IPS-18c (cell line): Measurements from ENCODE around the gene TBC1D9B.
"Not testable (repeated sequence)": the region's sequence is repeated elsewhere in the genome, so short reads cannot be mapped to it uniquely, and the experiment has no call there.

Experiments used
- H3K4me3 ChIP-seq: 2 replicates; pipeline ENCODE4 v1.7.0; 2013; ENCODE audit warnings: low read depth, mild to moderate bottlenecking, low read length, moderate library complexity; ENCODE audit not compliant: insufficient read depth
- H3K9me3 ChIP-seq: one replicate; pipeline ENCODE4 v1.6.1; 2013; ENCODE audit warnings: mild to moderate bottlenecking, low read length, moderate library complexity; ENCODE audit not compliant: control insufficient read depth, insufficient read depth

TBC1D9B gene

DNA sequence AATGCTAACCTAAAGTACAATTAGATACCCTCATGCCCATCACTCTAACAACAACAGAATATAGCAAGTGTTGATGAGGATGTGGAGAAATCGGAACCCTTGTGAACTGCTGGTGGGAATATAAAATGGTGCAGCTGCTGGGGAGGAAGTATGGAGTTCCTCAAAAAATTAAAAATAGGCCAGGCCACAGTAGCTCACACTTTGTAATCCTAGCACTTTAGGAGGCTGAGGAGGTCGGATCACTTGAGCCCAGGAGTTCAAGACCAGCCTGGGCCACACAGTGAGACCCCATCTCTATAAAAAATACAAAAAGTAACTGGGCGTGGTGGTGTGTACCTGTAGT, 31.1 kb downstream of the TBC1D9B start:
- no peak overlapping the region for H3K4me3 ChIP-seq
- H3K9me3 ChIP-seq = no peaks in the 10 kb centered on the region

DNA sequence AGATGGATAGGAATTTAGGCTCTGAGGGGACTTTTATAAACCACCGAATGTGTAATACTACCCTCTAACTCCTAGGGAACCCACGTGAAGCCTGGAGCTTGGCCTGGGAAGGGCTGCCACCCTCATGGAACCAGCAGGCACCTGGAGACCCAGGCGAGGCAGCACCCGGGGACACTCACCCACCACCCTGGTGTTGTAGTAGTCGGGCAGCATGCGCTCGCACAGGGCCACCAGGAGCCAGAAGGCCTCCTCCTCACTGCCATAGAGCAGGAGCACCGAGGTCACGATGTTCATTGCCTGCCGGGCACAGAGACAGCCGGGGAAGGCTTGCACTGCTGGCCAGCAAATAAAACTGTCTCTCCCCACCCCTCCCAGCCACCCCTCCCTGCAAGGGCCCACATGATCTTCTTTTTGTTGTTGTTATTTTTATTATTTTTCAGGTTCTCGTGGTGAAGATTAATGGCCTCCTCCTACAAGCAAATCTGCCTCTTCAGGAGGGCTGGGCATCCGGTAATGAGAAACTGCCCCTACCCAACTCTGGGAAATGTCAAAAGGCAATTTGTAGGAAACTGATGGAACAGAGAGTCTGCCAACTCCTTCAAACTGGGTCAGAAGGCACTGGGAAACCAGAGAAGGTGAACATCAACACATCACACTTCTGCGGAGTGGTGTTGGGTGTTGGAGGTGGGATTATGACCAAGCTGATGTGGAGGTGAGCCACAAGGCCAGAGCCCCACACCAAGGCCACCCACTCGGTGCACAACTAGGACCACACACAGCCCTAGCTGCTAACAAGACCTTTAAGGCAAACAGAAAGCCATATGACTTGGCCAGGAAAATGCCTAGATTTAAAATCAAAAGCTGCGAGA, 31.7 kb downstream of the TBC1D9B start:
- no peak overlapping the region for H3K4me3 ChIP-seq
- no peaks in the 10 kb centered on the region for H3K9me3 ChIP-seq

DNA sequence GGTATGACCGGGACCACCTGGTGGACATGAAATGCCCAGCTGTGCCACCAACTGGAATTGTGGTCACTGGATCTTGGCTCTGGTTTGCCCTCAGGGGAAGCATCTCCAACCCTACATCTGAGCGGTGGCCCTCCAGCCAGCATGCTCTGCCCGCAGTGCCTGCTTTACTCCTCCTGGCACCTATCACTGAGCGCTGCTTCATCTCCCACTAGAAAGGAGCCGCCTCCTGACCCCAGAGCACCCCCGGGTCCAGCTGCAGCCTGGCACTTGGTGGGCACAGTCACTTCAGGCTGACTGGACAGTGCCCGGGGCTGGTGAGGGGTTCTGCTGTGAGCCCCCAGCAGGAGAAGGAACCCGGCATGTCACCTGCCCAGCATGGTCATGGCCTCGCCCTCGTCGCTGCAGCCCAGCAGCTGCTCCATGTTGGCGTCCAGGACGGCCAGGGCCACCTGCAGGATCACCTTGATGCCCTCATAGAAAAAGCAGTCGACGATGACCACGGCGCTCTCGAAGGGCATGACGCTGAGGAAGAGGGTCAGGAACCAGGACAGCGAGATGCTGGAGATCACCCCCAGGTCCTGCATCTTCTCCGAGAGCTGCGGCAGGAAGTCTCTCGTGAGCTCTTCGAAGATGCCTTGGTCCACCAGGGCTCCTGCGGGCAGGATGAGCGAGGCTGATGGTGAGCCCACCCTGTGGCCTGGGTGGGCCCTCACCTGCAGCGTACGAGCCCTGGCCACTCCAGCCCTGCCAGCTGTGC, 33.0 kb downstream of the TBC1D9B start:
- Histone ChIP-seq H3K9me3 (no peaks in the 10 kb centered on the region), H3K4me3 (no peak overlapping the region)

DNA sequence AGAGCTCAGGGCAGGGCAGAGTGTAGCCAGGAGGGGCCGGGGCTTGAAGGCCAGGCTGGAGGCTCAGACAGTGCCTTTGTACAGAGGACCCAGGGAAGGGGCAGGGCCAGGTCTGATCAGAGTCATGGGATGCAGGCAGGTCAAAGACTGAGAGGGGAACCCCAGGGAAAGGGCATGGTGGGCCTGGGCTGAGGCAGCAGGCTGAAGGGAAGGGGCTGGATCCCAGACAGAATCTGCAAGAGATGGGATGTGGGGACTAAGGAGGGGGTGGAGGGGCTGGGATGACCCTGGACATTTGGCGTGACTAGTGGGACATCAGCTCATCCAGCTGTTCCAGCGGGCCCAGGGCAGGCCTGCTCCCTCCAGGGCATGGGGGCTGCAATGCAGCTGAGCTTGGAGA, 33.6 kb downstream of the TBC1D9B start:
- no peak overlapping the region for H3K4me3 ChIP-seq
- no peaks in the 10 kb centered on the region for H3K9me3 ChIP-seq

DNA sequence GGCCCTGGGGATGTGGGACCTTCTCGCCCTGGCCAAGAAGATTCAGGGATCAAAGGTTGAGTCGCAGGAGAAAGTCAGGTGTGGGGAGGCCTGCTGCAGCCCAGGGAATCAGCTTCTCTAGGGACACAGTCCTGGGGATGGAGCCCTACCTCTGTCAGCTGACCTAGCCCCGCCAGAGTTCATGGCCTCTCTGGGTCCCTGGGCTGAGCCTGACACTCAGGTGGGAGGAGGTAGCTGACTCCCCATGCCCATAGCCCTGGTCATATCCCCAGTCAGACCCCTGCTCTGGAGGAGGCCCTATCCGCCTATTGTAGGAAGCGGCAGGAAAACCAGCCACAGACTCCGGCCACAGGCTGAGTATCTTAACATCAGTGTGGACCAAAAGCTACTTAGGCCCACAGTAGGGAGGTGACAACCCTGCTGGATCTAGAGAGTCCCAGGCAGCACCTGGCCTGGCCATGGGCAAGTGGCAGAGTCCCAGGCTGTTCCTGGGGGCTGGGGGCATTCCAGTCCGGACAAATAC, 34.0 kb downstream of the TBC1D9B start:
- no peaks in the 10 kb centered on the region for H3K9me3 ChIP-seq
- no peak overlapping the region for H3K4me3 ChIP-seq

DNA sequence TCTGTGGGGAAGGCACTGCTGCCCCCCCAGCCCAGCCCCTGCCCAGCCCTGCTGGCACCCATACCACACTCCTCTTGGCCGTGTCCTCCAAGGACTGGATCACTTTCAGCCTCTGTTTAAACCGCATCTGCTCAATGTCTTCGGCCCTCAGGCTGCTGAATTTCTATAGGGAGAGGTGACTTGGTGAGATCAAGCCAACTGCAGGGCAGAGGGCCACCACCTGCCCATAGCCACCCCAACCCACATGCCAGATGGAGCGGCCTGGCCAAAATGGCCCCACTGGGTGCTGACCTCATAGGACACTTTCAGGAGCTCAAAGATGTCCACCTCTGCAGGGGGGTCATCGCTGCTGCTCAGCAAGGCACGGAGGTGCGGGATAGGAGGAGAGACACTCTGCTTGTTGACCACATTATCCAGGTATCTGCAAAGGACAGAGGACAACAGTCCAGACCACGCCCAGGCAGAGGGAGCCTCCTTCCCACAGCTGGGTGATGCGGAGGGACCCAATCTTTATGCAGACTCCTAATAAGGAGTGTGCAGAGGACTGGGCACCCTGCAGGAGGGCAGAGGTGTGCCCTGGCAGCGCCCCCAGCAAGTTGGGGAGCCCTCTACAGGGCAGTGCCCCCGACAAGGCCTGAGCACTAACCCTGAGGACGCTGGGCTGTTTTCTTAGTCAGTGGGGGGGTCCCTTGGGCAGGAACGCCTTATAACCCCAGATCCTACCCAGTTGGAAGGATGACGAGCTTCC, 34.7 kb downstream of the TBC1D9B start:
- H3K4me3 ChIP-seq = no peak overlapping the region
- no peaks in the 10 kb centered on the region for H3K9me3 ChIP-seq

DNA sequence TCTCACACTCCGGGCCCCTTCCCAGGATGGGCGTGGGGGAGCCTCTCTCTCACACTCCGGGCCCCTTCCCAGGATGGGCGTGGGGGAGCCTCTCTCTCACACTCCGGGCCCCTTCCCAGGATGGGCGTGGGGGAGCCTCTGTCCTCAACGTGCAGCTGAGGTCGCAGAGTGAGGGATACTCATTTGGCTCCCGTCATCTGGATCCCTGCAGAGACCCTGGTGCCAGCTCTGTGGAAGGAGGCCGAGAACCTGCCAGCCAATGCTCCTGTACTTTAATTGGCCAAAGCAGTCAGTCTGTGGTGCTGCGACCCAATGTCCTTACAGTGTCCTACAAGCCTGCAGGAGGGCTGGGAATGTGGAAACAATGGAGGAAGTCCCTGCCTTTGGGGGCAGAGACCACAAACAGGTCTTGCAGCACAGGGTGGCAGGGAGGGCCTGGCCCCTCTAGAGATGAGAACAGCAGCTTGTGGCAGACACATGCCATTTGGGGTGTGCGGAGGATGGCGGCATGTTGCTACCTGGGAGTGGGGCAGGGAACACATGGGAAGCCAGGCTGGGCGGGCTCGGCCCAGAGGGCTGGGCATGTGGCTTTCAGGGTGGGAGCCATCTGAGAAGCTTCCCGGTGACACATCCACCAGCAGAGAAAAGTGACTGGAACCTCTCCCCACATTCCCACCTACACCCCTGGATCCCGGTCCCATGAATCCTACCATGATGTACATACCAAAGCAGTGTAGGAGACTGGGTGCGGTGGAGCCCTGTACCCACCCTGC, 35.5 kb downstream of the TBC1D9B start:
- no peaks in the 10 kb centered on the region for H3K9me3 ChIP-seq
- H3K4me3 ChIP-seq = no peak overlapping the region

DNA sequence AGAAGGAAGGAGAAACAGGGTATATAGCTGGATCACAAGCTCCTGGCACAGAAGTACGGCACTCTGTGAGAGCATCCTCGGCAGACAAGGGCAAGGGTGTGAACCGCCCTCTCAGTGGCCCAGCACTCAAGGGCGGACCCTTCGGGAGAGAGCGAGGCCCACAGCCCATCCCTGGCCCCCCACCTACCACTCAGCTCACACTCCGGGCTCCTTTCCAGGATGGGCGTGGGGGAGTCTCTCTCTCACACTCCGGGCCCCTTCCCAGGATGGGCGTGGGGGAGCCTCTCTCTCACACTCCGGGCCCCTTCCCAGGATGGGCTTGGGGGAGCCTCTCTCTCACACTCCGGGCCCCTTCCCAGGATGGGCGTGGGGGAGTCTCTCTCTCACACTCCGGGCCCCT, 36.2 kb downstream of the TBC1D9B start:
- not testable (repeated sequence) for H3K9me3 ChIP-seq, H3K4me3 ChIP-seq

DNA sequence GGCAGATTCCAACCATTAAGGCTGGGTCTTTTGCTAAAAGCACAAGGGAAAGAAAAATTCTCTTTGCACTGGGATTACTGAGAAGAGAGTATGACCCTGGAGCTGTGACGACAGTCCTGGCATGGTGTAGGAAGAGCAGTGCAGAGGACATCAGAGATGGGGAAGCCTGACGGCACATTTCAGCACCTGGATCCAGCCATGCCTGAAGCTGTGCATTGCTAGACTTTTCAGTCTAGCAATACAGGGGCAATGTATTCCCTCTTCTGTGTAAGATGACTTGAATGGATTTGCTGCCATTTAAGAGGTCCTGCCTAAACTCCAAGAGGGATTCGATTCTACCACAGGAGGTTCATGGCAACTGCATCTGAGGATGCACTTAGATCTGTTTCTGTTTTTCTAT, 36.7 kb downstream of the TBC1D9B start:
- no peaks in the 10 kb centered on the region for H3K9me3 ChIP-seq
- H3K4me3 ChIP-seq = no peak overlapping the region

DNA sequence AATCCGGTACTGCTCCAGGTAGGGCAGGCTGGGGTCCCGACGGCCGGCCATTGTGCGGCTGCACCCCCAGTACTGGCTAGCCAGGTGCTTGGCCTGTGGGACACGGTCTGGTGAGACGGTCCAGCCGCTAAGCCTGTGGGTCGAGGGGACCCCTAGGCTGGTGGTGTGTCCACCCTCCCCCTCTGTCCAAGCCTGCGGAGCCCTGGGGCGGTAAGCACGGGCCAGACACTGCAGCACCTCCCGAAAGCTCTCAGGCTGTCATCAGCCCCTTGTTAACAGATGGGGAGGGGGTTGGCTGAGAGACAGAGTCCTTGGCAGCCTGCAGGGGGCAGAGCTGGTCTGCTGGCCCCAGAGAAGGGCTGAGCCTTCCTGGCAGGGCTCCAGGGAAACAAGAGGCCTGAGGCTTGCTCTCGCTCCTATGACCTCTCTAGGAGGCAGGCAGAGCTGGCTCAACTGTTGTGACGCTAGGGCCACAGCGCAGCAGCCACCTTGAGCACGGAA, 37.2 kb downstream of the TBC1D9B start:
- Histone ChIP-seq H3K9me3 (no peaks in the 10 kb centered on the region), H3K4me3 (no peak overlapping the region)

DNA sequence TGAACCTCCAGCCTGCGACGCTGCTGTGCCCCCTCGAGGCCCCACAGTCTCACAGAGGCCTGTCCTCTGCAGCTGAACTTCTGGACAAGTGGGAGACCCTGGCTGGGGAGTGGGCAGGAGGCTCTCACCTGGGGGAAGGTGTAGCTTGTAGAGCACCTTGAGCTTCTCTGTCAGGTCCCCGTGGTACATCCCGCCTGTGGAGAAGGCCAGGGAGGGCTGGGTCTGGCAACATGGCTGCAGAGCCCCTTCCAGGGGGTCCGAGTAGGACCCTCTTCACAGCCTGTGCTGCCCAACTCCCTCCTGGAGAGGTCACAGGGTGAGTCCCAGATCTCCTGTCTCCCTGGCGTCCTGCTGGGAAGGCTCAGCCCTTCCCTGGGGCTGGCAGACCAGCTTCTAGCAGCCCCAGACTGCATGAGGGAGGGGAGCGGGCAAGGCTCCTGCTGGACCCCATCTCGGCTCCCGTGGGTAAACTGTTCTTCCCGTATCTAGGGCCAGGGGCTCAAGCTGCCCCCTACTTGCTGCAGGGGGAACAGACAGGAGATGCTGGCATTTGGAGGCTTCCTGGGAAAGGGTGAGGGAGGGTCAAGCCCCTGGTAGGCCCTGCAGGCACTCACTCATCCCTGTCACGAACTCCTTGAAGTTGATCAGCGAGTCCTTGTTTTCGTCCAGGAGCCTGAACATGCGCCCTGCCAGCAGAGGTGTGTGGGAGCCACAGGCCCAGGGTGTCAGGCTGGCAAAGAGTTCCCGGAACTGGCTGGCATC, 37.9 kb downstream of the TBC1D9B start:
- Histone ChIP-seq H3K4me3 (no peak overlapping the region), H3K9me3 (no peaks in the 10 kb centered on the region)

DNA sequence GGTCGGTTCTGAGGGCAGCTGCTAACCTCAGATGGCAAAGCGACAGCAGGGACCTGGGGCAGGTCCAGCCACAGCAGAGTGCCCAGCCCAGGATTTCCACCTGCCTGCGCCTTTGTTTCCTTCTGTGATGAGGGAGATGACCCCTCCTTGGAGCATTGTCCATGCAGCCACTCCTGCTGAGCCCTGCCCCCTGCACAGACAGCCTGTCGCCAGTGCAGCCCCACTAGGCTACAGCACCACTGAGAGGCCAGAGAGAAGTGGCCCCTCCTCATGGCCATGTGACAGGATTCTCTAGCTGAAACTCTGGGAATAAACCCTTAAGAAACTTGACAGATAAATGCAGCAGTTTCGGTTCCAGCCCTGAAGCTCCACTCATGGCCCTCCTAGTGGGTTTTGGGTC, 38.6 kb downstream of the TBC1D9B start:
- Histone ChIP-seq H3K4me3 (no peak overlapping the region), H3K9me3 (no peaks in the 10 kb centered on the region)

DNA sequence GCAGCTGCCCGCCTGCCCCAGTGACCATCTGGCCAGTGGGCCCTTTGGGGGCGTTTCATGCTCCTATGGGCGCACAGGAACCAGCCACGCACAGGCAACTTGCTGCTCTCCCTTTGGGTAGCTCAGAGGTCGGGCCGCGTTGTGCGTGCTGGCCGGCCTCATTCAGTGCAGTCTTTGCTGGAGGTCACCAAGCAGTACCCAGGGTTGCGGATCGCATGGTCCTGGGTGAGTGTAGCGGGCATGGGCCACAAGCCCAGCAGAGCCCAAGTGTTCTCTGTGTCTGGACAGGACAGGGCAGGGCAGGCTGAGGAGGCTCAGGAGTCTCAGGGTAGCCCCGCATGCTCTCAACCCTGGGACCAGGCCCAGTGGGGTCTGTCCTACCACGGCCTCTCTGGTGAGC, 39.2 kb downstream of the TBC1D9B start:
- no peaks in the 10 kb centered on the region for H3K9me3 ChIP-seq
- no peak overlapping the region for H3K4me3 ChIP-seq

DNA sequence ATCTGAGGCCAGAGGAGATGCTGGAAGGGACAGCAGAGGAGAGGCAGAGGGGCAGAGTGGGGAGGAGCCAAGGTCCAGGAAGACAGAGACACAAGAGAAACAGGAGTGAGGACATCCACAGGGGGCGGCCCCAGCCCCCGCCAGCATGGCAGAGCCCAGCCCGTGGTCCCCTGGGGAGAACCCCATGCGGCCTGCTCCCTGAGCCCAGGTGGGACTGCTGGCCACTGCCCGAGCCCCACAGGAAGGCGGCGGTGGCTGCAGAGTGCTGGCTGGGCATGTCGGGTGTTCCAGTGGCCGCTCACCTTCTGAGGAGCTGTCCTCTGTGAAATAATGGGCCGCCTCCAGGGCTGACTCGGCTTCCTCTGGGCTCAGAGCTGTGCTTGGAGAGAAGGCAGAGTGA, 40.2 kb downstream of the TBC1D9B start:
- no peaks in the 10 kb centered on the region for H3K9me3 ChIP-seq
- no peak overlapping the region for H3K4me3 ChIP-seq

DNA sequence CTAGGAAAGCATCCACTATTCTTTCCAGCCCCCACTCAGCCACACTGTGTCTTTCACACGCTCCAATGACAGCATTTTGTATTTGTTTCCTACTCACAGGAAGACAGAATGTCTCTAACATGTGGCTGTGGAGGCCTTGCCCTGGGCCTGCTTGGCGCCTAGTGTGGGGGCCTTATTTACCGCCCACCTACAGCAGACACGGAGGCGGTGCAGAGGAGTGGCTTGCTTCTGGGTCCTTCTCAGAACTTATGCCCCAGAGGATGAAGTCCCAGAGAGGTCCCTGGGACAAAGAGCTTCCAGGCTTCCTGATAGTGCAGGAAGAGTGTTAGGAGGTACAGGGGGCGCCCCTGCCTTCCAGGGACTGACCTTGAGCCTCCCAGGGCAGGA, 40.6 kb downstream of the TBC1D9B start:
- no peaks in the 10 kb centered on the region for H3K9me3 ChIP-seq

More for the DNA sequence above, 40.6 kb downstream of the TBC1D9B start:
- no peak overlapping the region for H3K4me3 ChIP-seq
